GM12875 (cell line): Measurements from ENCODE around the gene BTK.

Experiments
- H3K4me3 ChIP-seq: one replicate; pipeline ENCODE4 v1.5.1; 2011; ENCODE audit warnings: low read depth, low read length, control low read depth
- TF ChIP-seq, protein P1 (sequence below): IDR thresholded peaks from 2 replicates; pipeline ENCODE4 v1.5.1; 2011; ENCODE audit warnings: low read depth, mild to moderate bottlenecking, control low read depth, inconsistent platforms, low read length, moderate library complexity, borderline replicate concordance; ENCODE audit not compliant: insufficient read depth

BTK gene

DNA sequence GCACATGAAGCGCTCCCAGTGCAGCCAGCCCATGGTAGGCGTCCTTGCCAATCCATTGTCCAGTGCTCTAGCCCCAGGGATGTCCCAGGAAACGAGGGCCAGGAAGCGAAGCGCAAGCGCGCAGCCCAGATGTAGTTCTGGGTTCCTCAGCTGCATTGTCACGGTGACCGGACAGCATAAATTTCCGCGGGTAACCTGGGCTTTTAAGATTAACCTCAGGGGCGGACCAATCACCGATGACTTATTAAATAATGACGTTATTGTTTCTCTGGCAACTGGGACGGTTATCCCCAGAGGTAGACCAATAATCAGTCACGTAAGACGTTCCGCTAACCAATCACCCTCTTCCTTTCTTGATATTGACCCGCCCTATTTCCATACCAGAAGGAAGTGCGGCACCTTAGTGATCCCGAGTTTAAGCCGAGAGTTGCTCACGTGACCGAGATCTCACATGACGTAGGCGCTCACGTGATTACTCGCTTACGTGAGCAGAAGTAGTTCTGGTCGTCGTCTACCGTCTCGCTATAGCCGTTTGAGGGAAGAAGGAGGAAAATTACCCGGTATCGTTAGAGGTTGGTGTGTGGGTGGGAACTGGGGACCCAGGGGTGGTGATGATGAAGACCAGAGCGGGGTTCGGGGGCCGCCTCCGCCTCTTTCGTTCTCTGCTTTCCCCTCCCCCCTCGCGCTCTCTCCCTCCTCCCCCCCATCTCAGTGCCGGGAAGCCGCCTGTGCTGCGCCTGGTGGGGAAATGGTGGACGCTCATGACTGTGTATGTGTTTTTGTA lies 21.9 kb upstream of the BTK start, which contains the start of the genes GLA and HNRNPH2:
Gene GLA, minus strand, starts transcription at position 178 of the 784 bp plus-strand sequence. Its CDS starts 22 bp downstream, at position 156.
Gene HNRNPH2, plus strand, starts transcription at position 475 of the 784 bp plus-strand sequence. CDS start 3,767 bp downstream, outside the sequence.
- TF ChIP-seq, protein P1, sequence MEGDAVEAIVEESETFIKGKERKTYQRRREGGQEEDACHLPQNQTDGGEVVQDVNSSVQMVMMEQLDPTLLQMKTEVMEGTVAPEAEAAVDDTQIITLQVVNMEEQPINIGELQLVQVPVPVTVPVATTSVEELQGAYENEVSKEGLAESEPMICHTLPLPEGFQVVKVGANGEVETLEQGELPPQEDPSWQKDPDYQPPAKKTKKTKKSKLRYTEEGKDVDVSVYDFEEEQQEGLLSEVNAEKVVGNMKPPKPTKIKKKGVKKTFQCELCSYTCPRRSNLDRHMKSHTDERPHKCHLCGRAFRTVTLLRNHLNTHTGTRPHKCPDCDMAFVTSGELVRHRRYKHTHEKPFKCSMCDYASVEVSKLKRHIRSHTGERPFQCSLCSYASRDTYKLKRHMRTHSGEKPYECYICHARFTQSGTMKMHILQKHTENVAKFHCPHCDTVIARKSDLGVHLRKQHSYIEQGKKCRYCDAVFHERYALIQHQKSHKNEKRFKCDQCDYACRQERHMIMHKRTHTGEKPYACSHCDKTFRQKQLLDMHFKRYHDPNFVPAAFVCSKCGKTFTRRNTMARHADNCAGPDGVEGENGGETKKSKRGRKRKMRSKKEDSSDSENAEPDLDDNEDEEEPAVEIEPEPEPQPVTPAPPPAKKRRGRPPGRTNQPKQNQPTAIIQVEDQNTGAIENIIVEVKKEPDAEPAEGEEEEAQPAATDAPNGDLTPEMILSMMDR: no peak

DNA sequence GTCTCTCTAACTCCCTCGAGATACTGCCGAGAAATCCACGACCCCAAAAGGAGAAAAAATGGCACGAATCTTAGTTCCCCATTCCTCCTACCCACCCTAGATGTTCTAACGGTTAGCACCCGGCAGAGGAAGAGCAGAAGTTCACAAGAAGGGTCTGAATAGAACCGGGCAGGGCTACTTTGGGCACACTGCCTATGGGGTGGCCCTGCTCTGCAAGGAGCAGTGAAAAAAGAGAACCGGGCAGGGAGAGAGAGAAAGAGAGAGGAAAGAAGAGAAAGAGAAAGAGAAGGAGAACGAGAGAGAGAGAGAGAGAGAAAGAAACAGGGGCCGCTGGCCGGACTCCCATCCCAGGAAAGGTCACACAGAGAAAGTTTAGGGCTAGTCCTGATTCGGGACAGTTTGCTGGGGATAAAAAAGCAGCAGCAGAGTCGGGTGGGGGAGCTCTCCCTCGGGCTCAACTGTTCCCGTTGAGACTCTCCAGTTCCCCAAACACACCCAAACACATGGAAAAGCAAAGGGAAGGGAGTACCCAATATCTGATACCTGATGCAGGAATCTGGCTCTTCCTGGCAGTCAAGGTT lies 21.3 kb upstream of the BTK start:
- TF ChIP-seq, protein P1: no peak
- H3K4me3 ChIP-seq: peak overlapping the region; percentile 82

More for the DNA sequence above, 21.9 kb upstream of the BTK start, which contains the start of the genes GLA and HNRNPH2:
- peak within 1 kb of the TSS; percentile 82 for H3K4me3 ChIP-seq

DNA sequence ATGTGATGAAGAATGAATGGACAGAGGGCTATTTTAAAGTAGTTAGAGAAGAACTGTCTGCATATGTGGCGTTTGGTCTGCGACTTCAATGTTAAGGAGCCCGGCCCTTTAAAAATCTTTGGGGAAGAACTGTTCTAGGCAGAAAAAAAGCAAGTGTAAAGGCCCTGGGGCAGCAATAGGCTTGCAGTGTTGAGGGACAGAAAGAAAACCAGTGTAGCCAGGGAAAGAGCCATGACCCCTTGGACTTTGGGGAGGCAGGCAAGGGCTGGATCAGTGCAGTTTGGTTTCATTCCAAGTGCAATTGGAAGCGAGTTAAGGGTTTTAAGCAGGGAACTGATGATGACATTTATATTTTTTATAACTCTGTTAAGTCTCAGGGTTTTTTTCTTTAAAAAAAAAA lies 13.8 kb upstream of the BTK start:
- TF ChIP-seq, protein P1: no peak
- H3K4me3 ChIP-seq: no peak overlapping the region

- no peak overlapping the region for H3K4me3 ChIP-seq
- TF ChIP-seq, protein P1: no peak
Measured at GRCh38 chrX:101398694-101399093, 12.7 kb upstream of the BTK start.

- no peak overlapping the region for H3K4me3 ChIP-seq
- TF ChIP-seq, protein P1: no peak
Measured at GRCh38 chrX:101397779-101398178, 11.8 kb upstream of the BTK start.

GRCh38 chrX:101395789-101396188 lies 9.8 kb upstream of the BTK start:
- TF ChIP-seq, protein P1: no peak
- H3K4me3 ChIP-seq: no peak overlapping the region
